GM12878 (cell line): ENCODE measurements around the gene COL11A2. TPM values are rescaled to one million over a fixed set of nuclear protein-coding genes. Genes with fewer than 3 reads are reported as not detected.

Experiments used
- ATAC-seq: fragments of 200-7000 bp; cut with Tn5 transposase; 3 replicates; pipeline ENCODE4 v1.9.1; 2020; ENCODE audit warnings: mild to moderate bottlenecking, moderate library complexity
- BruUV-seq: library from RNA; stranded (reverse); fragments of 400-500 nt; replicated peaks from 2 replicates; lab custom pipeline; 2021; lab: Mats Ljungman, UMichigan
- CTCF ChIA-PET: fragments of 300-600 bp; sonication (Branson Sonifier 250); formaldehyde crosslinking; extraction: SDS; loops from one replicate; lab custom pipeline; 2021; ENCODE audit warnings: inconsistent platforms; lab: Yijun Ruan, JAX
- POLR2A ChIA-PET: fragments of 350-600 bp; formaldehyde crosslinking; extraction: SDS; loops from one replicate; lab custom pipeline; 2021; ENCODE audit warnings: inconsistent platforms; lab: Charles Lee
- RAD21 ChIA-PET: fragments of 300-600 bp; sonication (Branson Sonifier 250); formaldehyde crosslinking; loops from one replicate; lab custom pipeline; 2023; ENCODE audit warnings: antibody characterized with exemption; ENCODE audit not compliant: unreplicated experiment; lab: Charles Lee
- SMC1A ChIA-PET: fragments of 300-600 bp; sonication (Branson Sonifier 250); formaldehyde crosslinking; loops from one replicate; lab custom pipeline; 2023; ENCODE audit not compliant: unreplicated experiment, uncharacterized antibody; lab: Charles Lee
- DNase-seq: peaks from one replicate; pipeline ENCODE4 v3.0.0-alpha.2; 2011; ENCODE audit warnings: low read depth, low spot score
- FAIRE-seq: peaks from 3 replicates; lab custom pipeline; 2011; peaks lifted over from hg19 to GRCh38; lab: Jason Lieb, UNC
- H2AFZ ChIP-seq: 2 replicates; pipeline ENCODE4 v1.6.0; 2011; ENCODE audit warnings: low read depth, low read length, control low read depth; ENCODE audit not compliant: control insufficient read depth
- H3K27ac ChIP-seq: 2 replicates; pipeline ENCODE4 v1.5.1; 2011; ENCODE audit warnings: control low read depth; ENCODE audit not compliant: control insufficient read depth, insufficient read depth
- H3K27me3 ChIP-seq, 2 experiments: replicated peaks in 1 of 2; 2 replicates each; pipeline versions ENCODE4 v1.6.0 to v1.6.1; 2011; ENCODE audit warnings: low read length in 1 of 2; ENCODE audit not compliant: control insufficient read depth in 2 of 2, insufficient read depth in 2 of 2
- H3K36me3 ChIP-seq, 2 experiments: 2 replicates each; pipeline ENCODE4 v1.5.1; 2011; ENCODE audit warnings: low read length in 1 of 2; ENCODE audit not compliant: control insufficient read depth in 2 of 2, insufficient read depth in 2 of 2
- H3K4me1 ChIP-seq: 2 replicates; pipeline ENCODE4 v1.6.1; 2011; ENCODE audit warnings: mild to moderate bottlenecking, low read length, moderate library complexity, mixed read lengths; ENCODE audit not compliant: control insufficient read depth, insufficient read depth
- H3K4me2 ChIP-seq: 2 replicates; pipeline ENCODE4 v1.6.0; 2011; ENCODE audit warnings: control low read depth; ENCODE audit not compliant: control insufficient read depth, insufficient read depth
- H3K4me3 ChIP-seq: fragments of 200-600 bp; sonication (generic); 2 replicates; pipeline ENCODE4 v1.5.1; 2016
- H3K79me2 ChIP-seq: 2 replicates; pipeline ENCODE4 v1.6.0; 2011; ENCODE audit warnings: low read length; ENCODE audit not compliant: control insufficient read depth, insufficient read depth
- H3K9ac ChIP-seq: 2 replicates; pipeline ENCODE4 v1.8.0; 2011; ENCODE audit warnings: low read length, control low read depth, mixed read lengths; ENCODE audit not compliant: control insufficient read depth, insufficient read depth
- H3K9me3 ChIP-seq: replicated peaks from 3 replicates; pipeline ENCODE4 v1.5.1; 2011; ENCODE audit warnings: mild to moderate bottlenecking, low read length; ENCODE audit not compliant: control insufficient read depth, insufficient read depth
- H4K20me1 ChIP-seq: 2 replicates; pipeline ENCODE4 v1.6.0; 2011; ENCODE audit not compliant: control insufficient read depth, insufficient read depth
- FOXM1 ChIP-seq: IDR thresholded peaks from 2 replicates; pipeline ENCODE4 v1.6.1; 2012; ENCODE audit warnings: low read depth, mild to moderate bottlenecking, inconsistent platforms, low read length, moderate library complexity
- KLF5 ChIP-seq: fragments of 450-650 bp; IDR thresholded peaks from 2 replicates; pipeline ENCODE4 v1.6.1; 2014; ENCODE audit warnings: mild to moderate bottlenecking; ENCODE audit not compliant: partially characterized antibody
- MTA2 ChIP-seq: fragments of 450-650 bp; IDR thresholded peaks from 2 replicates; pipeline ENCODE4 v1.6.1; 2016; ENCODE audit warnings: low read depth, mild to moderate bottlenecking, moderate library complexity
- NFXL1 ChIP-seq: fragments of 450-650 bp; IDR thresholded peaks from 2 replicates; pipeline ENCODE4 v1.6.1; 2017; ENCODE audit warnings: antibody characterized with exemption, mild to moderate bottlenecking, borderline replicate concordance
- RCOR1 ChIP-seq: conservative IDR thresholded peaks from 2 replicates; pipeline ENCODE4 v1.6.1; 2012; ENCODE audit warnings: low read depth, low read length, improper control_type of control experiment
- SMAD5 ChIP-seq: IDR thresholded peaks from 2 replicates; pipeline ENCODE4 v1.6.1; 2016; ENCODE audit warnings: antibody characterized with exemption, low read depth
- STAT3 ChIP-seq: IDR thresholded peaks from 2 replicates; pipeline ENCODE4 v1.6.1; 2011; ENCODE audit warnings: low read depth, low read length, improper control_type of control experiment
- SUZ12 ChIP-seq: fragments of 200-600 bp; sonication (generic); IDR thresholded peaks from one replicate; pipeline ENCODE4 v1.6.1; 2018; ENCODE audit warnings: antibody characterized with exemption, mild to moderate bottlenecking; ENCODE audit not compliant: unreplicated experiment
- TARDBP ChIP-seq: IDR thresholded peaks from 2 replicates; pipeline ENCODE4 v1.6.1; 2016; ENCODE audit warnings: borderline replicate concordance
- TBL1XR1 ChIP-seq: IDR thresholded peaks from 2 replicates; pipeline ENCODE4 v1.6.1; 2012; ENCODE audit warnings: low read depth, low read length, improper control_type of control experiment
- ZNF24 ChIP-seq: fragments of 450-650 bp; IDR thresholded peaks from 2 replicates; pipeline ENCODE4 v1.6.1; 2017; ENCODE audit warnings: antibody characterized with exemption, mild to moderate bottlenecking
- ZZZ3 ChIP-seq: IDR thresholded peaks from 2 replicates; pipeline ENCODE4 v1.6.1; 2011; ENCODE audit warnings: low read depth; ENCODE audit not compliant: control insufficient read depth, insufficient read length
- WGBS: methylation state at CpG from one replicate; pipeline ENCODE4 v1.1.6; 2016; ENCODE audit warnings: low lambda C conversion rate; ENCODE audit not compliant: insufficient replicate concordance, insufficient coverage; ENCODE audit errors: missing lambda C conversion rate; 5-methylcytosine and 5-hydroxymethylcytosine counted together
- in situ Hi-C: fragments of 300-500 bp; cut with MboI; formaldehyde crosslinking; loops from 9 replicates; pipeline ENCODE4 v1.14.3; 2018; ENCODE audit warnings: mixed read lengths
- intact Hi-C: fragments of 100-400 bp; cut with micrococcal nuclease; formaldehyde crosslinking; loops from one replicate; pipeline ENCODE4 v1.14.2; 2022; ENCODE audit not compliant: unreplicated experiment
- polyA plus RNA-seq, 11 experiments: library from polyadenylated mRNA; depleted of rRNA in 4 of 11; unstranded in 6 of 11; stranded (reverse) in 5 of 11; fragments of >200 nt; fragmentation: Nextera tagmentation in 4 of 11; fragmentation: Illumina TruSeq in 1 of 11; extraction: Ambion mirVana in 4 of 11; extraction: Trizol in 1 of 11; gene quantifications; 1 replicate in 1 of 11; 2 replicates in 10 of 11; pipeline versions ENCODE4 v1.2.1 to v1.2.3, GENCODE V29; 2011 to 2016; ENCODE audit warnings: inconsistent platforms in 2 of 11, missing spikeins in 2 of 11, low read depth in 1 of 11
- total RNA-seq, 4 experiments: library from RNA; depleted of rRNA in 3 of 4; stranded (reverse); fragments of >200 nt in 3 of 4; fragmentation: Illumina TruSeq in 1 of 4; extraction: Trizol in 1 of 4; gene quantifications; 2 replicates each; pipeline versions ENCODE4 v1.2.1 to v1.2.3, GENCODE V29; 2013 to 2021

COL11A2 gene
- total and polyA plus RNA-seq, 10 of the 15 experiments (the other 5 are each of a cell fraction or from before 2014, with no cell fraction given): 0.03 to 0.83 (median 0.22) TPM; not detected in 1

DNA sequence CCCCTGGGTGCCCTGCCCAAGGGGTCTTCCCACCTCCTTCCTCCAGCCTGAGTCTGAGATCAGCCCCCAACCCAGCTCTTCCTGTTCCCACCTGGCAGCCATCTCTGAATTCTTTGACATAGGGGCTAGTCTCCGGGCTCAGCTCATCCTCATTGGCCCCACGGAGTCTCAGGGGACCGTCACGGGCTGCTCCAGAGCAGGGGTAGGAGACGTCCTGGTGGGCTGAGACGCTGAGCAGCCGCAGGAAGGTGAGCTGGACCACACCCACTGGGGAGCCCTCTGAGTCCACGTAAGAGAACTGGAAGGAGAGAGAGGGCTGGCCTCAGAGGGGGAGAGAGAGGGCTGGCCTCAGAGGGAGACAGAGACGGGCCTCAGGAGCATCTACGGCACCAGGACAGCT, 28.1 kb downstream of the COL11A2 start:
- intact Hi-C loops: no loop called here
- no peak for TF ChIP-seq ZZZ3
- TF ChIP-seq FOXM1: no peak
- no peak for TF ChIP-seq RCOR1
- TF ChIP-seq SUZ12: no peak
- TF ChIP-seq KLF5: no peak
- Histone ChIP-seq H3K4me1 (peaks cover 4% of the 10 kb centered on the region), H3K9ac (no peak overlapping the region), H3K27me3 (no peaks in the 10 kb centered on the region), H4K20me1 (no peaks in the 10 kb centered on the region), H3K4me2 (no peak overlapping the region), H3K79me2 (no peaks in the 10 kb centered on the region), H3K36me3 (no peaks in the 10 kb centered on the region), H3K4me3 (no peak overlapping the region), H3K27ac (no peak overlapping the region), H2AFZ (no peak overlapping the region), H3K9me3 (no peaks in the 10 kb centered on the region)
- ChIA-PET SMC1A (interaction anchor here (1.1 kb wide), 1 partner anchor 14 kb away, joined by 3 read pairs; no protein-coding TSS in a partner anchor), POLR2A (no interaction called here), RAD21 (interaction anchor here (1.6 kb wide), 1 partner anchor 9 kb away, joined by 5 read pairs; no protein-coding TSS in a partner anchor), CTCF (interaction anchor here (1.0 to 9.5 kb wide), 5 partner anchors 8 to 84 kb away, joined by 3 to 80 read pairs (median 9); no protein-coding TSS in a partner anchor)
- 26% methylated on average over 10 of the region's 10 CpGs for WGBS
- in situ Hi-C loops: no loop called here
- ATAC-seq (no peak), FAIRE-seq (no peak), DNase-seq (no peak)
- BruUV-seq: no TSS peak

DNA sequence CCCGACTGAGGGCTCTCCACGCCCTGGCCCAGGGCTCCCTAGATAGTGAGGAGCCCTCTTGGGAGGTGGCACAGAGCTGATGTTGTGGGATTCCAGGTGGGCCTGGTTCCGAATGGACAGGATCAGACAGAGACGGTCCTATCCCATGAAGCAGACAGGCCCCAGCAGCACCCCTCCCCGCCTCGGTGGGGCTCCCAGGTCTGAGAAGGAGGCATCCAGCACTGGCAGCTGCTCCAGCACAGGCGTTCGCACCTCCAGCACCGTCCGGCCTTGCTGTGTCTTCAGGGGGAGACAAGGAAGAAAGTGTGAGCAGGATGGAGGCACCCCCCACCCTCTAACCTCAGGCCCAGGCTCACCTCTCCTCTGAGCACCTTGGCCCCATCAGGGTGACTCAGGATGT, 28.7 kb downstream of the COL11A2 start:
- in situ Hi-C loops: no loop called here
- TF ChIP-seq MTA2 (no peak), SMAD5 (no peak), ZNF24 (no peak), STAT3 (no peak), TBL1XR1 (no peak), NFXL1 (no peak), TARDBP (no peak)
- H3K4me1 ChIP-seq: peaks cover 4% of the 10 kb centered on the region
- BruUV-seq: no TSS peak
- POLR2A ChIA-PET: no interaction called here
- ATAC-seq (no peak), DNase-seq (no peak), FAIRE-seq (no peak)
- H2AFZ ChIP-seq: no peak overlapping the region
- no peaks in the 10 kb centered on the region for H3K79me2 ChIP-seq
- no peaks in the 10 kb centered on the region for H3K9me3 ChIP-seq
- no peak overlapping the region for H3K9ac ChIP-seq
- H3K4me3 ChIP-seq: no peak overlapping the region
- intact Hi-C loops: no loop called here
- SMC1A ChIA-PET: interaction anchor here (0.9 kb wide), 1 partner anchor 83 kb away, joined by 3 read pairs; no protein-coding TSS in a partner anchor
- CTCF ChIA-PET: interaction anchor here (1.0 to 9.5 kb wide), 5 partner anchors 9 to 85 kb away, joined by 3 to 80 read pairs (median 9); no protein-coding TSS in a partner anchor
- RAD21 ChIA-PET: interaction anchor here (1.6 kb wide), 1 partner anchor 9 kb away, joined by 5 read pairs; no protein-coding TSS in a partner anchor
- 55% methylated on average over 10 of the region's 10 CpGs for WGBS
- H4K20me1 ChIP-seq: no peaks in the 10 kb centered on the region
- no peak overlapping the region for H3K4me2 ChIP-seq
- no peaks in the 10 kb centered on the region for H3K27me3 ChIP-seq
- H3K36me3 ChIP-seq: no peaks in the 10 kb centered on the region
- H3K27ac ChIP-seq: no peak overlapping the region
